ENCODE results near the gene ARMC3.

DNA sequence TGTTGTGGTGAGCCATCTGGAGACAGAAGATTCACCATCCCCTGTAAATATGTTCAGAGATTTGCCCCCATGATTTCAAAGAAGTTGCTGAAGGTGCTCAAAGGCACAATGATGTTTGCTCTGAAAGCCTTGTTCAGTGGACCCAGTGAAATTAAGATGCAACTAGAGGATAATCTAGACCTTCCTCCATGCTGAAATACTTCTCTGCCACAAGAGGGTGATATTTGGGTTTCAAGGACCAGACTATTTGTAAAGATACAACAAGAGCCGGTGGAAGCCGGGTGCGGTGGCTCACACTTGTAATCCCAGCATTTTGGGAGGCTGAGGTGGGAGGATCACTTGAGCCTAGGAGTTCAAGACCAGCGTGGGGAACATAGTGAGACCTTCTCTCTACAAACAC is 154.0 kb downstream of the ARMC3 start:
- TF ChIP-seq, protein P1, sequence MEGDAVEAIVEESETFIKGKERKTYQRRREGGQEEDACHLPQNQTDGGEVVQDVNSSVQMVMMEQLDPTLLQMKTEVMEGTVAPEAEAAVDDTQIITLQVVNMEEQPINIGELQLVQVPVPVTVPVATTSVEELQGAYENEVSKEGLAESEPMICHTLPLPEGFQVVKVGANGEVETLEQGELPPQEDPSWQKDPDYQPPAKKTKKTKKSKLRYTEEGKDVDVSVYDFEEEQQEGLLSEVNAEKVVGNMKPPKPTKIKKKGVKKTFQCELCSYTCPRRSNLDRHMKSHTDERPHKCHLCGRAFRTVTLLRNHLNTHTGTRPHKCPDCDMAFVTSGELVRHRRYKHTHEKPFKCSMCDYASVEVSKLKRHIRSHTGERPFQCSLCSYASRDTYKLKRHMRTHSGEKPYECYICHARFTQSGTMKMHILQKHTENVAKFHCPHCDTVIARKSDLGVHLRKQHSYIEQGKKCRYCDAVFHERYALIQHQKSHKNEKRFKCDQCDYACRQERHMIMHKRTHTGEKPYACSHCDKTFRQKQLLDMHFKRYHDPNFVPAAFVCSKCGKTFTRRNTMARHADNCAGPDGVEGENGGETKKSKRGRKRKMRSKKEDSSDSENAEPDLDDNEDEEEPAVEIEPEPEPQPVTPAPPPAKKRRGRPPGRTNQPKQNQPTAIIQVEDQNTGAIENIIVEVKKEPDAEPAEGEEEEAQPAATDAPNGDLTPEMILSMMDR (IDR thresholded peaks at IDR 0.05), result no peak
- TF ChIP-seq POLR2A (IDR thresholded peaks at IDR 0.05), result no peak

All from lower leg skin (tissue), 3 donors.